A549 (cell line): ENCODE measurements around the gene CLGN.

Experiments
- CHD4 ChIP-seq: fragments of 200-600 bp; sonication (generic); IDR thresholded peaks from 2 replicates; pipeline ENCODE4 v1.6.1; 2016; ENCODE audit warnings: antibody characterized with exemption, mild to moderate bottlenecking, borderline replicate concordance
- CTCF ChIP-seq: fragments of >200 bp; sonication (Bioruptor Twin); formaldehyde crosslinking; IDR thresholded peaks from 3 replicates; pipeline ENCODE4 v1.5.1; 2016
- EP300 ChIP-seq, 2 experiments: fragments of >200 bp; sonication (Bioruptor Twin); formaldehyde crosslinking; IDR thresholded peaks; 2 replicates in 1 of 2; 3 replicates in 1 of 2; pipeline ENCODE4 v1.6.1; 2016 to 2017
- NFE2L2 ChIP-seq: fragments of 150-350 bp; conservative IDR thresholded peaks from 2 replicates; pipeline ENCODE4 v1.6.1; 2014; ENCODE audit warnings: low read length
- POLR2A ChIP-seq: IDR thresholded peaks from 2 replicates; pipeline ENCODE4 v1.6.1; 2012; ENCODE audit warnings: mild to moderate bottlenecking, low read length
- USF2 ChIP-seq: fragments of 450-650 bp; IDR thresholded peaks from 2 replicates; pipeline ENCODE4 v1.6.1; 2014; ENCODE audit warnings: antibody characterized with exemption
- ZNF302 ChIP-seq: fragments of 250-450 bp; sonication (Bioruptor Pico); IDR thresholded peaks from 2 replicates; pipeline ENCODE4 v1.9.0; 2021; ENCODE audit warnings: inconsistent platforms, mild to moderate bottlenecking, moderate library complexity

- TF ChIP-seq ZNF302 (no peak), CTCF (no peak), CHD4 (no peak), NFE2L2 (no peak), POLR2A (no peak), EP300 (IDR thresholded peaks at IDR 0.05) (no peak), USF2 (no peak)
Measured at GRCh38 chr4:140388015-140388414, 39.4 kb downstream of the CLGN start.
